GM12891 (cell line): Measurements from ENCODE around the gene RETN.
A peak's percentile ranks its signal among the peaks of the same experiment; 100 is the strongest.

ENCODE experiments used
- DNase-seq: peaks from one replicate; pipeline ENCODE4 v3.0.0; 2011; ENCODE audit warnings: low spot score; ENCODE audit not compliant: insufficient read length
- FAIRE-seq: peaks from 2 replicates; lab custom pipeline; 2011; peaks lifted over from hg19 to GRCh38; lab: Jason Lieb, UNC
- PAX5 ChIP-seq: IDR thresholded peaks from 2 replicates; pipeline ENCODE4 v1.6.1; 2011; ENCODE audit warnings: low read length, moderate library complexity, mild to moderate bottlenecking; ENCODE audit not compliant: insufficient read depth, severe bottlenecking
- POLR2A ChIP-seq: IDR thresholded peaks from 2 replicates; pipeline ENCODE4 v1.6.1; 2011; ENCODE audit warnings: low read depth, low read length, control low read depth
- POLR2AphosphoS5 ChIP-seq: IDR thresholded peaks from 2 replicates; pipeline ENCODE4 v1.6.1; 2011; ENCODE audit warnings: low read depth, low read length, control low read depth
- POU2F2 ChIP-seq: IDR thresholded peaks from 2 replicates; pipeline ENCODE4 v1.6.1; 2011; ENCODE audit warnings: low read depth, mild to moderate bottlenecking, control low read depth, low read length, moderate library complexity
- SPI1 ChIP-seq: IDR thresholded peaks from 2 replicates; pipeline ENCODE4 v1.6.1; 2011; ENCODE audit warnings: low read depth, low read length, control low read depth
- TAF1 ChIP-seq: IDR thresholded peaks from 2 replicates; pipeline ENCODE4 v1.6.1; 2011; ENCODE audit warnings: low read depth, low read length, control low read depth

Gene RETN

DNA sequence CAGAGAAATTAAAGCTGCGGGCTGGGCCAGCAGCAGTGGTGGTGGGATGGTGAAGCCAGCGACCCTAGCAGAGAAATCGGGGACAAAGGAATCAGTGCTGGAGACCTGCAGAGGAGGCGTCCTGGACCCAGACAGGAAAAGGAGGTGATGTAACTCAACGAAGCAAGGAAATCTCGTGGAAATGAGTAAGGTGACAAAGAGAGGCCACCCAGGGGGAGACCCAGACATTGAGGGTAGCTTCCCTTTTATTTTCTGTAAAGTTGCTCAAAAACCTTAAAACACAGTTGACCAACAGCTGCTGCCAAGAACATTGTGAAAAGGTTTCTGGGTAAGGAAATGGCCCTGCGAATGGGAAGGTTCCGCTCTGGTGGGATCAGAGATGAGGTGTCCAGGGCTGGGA lies 13.3 kb upstream of the RETN start:
- FAIRE-seq (no peak), DNase-seq (no peak)
- no peak for TF ChIP-seq POU2F2
- no peak for TF ChIP-seq POLR2AphosphoS5
- no peak for TF ChIP-seq POLR2A
- TF ChIP-seq PAX5, result no peak
- no peak for TF ChIP-seq SPI1
- TF ChIP-seq TAF1, result no peak

DNA sequence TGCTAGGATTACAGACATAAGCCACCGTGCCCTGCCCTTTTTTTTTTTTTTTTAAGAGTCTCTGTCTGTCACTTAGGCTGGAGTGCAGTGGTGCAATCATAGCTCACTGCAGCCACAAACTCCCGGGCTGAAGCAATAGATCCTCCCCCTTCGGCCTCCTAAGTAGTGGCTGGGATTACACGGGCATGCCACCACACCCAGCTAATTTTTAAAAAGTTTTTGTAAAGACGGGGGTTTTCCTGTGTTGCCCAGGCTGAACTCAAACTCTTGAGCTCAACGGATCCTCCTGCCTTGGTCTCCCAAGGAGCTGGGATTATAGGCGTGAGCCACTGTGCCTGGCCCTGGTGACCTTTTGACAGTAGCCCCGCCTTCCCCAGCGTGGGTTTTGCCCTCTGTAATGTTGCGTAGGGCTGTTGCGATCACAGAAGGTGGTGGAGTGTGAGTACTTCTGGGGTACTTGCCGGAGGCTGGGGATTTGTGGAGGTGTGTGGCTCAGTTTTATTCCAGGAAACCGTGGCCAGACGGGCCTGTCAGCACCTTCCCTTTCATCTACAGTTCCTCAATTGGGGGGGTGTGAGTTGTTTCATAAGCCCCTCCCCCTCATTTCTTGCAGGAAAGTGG lies 11.6 kb upstream of the RETN start:
- no peak for FAIRE-seq
- no peak for DNase-seq
- TF ChIP-seq PAX5 (no peak), SPI1 (peak; percentile 45; the same call in 1 of the 2 replicates)

DNA sequence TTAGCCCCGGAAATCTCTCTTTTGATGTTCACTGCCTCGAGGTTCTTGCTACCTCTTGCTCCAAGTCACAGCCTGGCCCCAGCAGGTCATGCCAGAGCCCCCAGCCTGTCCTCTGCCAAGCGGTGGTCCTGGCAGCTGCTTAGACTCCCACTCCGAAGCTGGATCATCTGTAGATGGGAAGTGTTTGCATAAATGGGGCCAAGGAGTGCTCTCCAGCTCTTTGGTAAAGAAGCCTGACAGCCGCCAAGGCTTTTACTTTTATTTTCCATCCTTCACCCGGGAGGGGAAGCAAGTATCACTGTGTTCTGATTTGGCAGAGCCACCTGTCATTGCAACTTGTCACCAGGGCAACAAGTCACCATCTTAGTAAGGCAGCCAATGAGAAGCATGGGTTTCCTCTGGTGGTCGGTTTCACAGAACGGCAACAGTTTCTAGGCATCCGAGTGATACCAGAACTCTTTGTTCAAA lies 10.6 kb upstream of the RETN start:
- TF ChIP-seq POLR2AphosphoS5, result no peak
- FAIRE-seq, result peak; percentile 90
- DNase-seq, result peak; percentile 92

DNA sequence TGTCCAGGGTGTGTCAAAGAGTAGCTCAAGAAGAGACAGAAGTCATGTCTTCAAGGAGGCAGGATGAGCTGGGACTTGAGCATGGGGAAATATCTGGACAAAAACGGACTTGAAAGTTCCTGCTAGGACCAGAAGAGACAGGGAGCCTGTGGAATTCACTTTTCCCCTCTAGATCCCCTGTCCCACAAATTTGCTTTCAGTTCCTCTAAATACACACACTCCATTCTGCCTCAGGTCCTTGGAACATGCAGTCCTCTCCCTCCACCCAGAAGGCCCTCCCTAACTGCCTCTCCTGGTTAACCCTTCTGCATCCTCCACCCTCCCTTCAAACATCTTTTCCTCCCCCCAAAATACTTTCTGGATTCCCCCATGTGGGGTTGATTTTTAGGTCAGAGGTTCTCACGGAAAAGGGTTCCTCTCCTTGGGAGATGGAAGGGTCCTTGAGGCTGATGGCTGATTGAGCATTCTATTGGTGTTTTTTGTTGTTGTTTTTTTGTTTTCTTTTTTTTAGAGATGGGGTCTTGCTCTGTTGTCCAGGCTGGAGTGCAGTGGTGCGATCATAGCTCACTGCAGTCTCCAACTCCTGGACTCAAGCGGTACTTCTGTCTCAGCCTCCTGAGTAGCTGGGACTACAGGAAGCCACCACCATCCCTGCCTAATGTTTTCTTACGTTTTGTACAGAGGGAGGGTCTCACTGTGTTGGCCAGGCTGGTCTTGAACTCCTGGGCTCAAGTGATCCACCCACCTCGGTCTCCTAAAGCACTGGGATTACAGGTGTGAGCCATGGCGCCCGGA lies 6.9 kb upstream of the RETN start:
- DNase-seq, result no peak
- TF ChIP-seq POU2F2 (no peak), SPI1 (peak; percentile 56)
- FAIRE-seq, result no peak

DNA sequence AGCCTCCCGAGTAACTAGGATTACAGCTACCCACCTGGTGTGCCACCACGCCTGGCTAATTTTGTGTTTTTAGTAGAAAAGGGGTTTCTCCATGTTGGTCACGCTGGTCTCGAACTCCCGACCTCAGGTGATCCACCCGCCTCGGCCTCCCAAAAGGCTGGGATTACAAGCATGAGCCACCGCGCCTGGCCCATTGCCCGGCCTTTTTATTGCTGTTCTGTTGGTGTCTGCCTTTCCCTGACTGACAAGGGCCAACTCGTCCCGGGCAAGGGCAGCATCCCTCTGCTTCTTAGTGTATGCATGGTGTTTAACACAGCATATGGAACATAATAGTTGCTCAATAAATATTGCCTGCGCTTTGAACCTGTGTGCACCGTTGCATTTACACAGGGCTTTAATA lies 6.2 kb upstream of the RETN start:
- TF ChIP-seq POU2F2, result no peak
- TF ChIP-seq PAX5, result no peak
- no peak for TF ChIP-seq POLR2AphosphoS5
- TF ChIP-seq POLR2A, result no peak
- no peak for TF ChIP-seq SPI1
- no peak for TF ChIP-seq TAF1
- no peak for DNase-seq
- no peak for FAIRE-seq

DNA sequence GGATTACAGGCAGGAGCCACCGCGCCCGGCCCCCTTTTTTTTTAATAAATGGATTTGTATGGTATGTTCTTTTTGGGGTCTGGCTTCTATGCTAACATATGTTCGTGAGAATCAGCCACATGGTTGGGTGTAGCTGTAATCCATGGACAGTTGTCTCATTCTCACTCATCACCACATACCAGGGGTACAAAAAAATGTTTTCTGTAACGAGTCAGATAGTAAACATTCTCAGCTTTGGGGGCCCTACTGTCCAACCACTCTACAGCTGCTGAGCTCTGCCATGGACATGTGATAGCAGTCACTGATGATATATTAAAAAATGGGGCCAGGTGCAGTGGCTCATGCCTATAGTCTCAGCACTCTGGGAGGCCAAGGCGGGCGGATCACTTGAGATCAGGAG lies 5.1 kb upstream of the RETN start:
- FAIRE-seq (no peak), DNase-seq (no peak)
- TF ChIP-seq POLR2A, result no peak
- TF ChIP-seq POLR2AphosphoS5, result no peak
- TF ChIP-seq POU2F2, result no peak
- TF ChIP-seq SPI1, result no peak
- TF ChIP-seq PAX5, result no peak

DNA sequence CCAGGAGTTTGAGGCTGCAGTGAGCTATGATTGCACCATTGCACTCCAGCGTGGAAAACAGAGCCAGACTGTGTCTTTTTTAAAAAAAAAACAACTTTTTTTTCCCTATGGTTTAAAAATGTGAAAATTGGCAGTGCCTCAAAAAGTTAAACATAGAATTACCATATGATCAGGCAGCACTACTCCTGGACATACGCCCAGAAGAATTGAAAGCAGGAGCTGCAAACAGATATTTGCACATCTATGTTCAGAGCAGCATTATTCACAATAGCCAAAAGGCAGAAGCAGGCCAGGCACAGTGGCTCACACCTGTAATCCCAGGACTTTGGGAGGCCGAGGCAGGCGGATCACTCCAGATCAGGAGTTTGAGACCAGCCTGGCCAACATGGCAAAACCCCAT lies 3.8 kb upstream of the RETN start:
- FAIRE-seq, result no peak
- no peak for DNase-seq
- no peak for TF ChIP-seq PAX5
- TF ChIP-seq POLR2A, result no peak
- TF ChIP-seq SPI1, result no peak
- no peak for TF ChIP-seq POU2F2
- TF ChIP-seq POLR2AphosphoS5, result no peak
- TF ChIP-seq TAF1, result no peak

DNA sequence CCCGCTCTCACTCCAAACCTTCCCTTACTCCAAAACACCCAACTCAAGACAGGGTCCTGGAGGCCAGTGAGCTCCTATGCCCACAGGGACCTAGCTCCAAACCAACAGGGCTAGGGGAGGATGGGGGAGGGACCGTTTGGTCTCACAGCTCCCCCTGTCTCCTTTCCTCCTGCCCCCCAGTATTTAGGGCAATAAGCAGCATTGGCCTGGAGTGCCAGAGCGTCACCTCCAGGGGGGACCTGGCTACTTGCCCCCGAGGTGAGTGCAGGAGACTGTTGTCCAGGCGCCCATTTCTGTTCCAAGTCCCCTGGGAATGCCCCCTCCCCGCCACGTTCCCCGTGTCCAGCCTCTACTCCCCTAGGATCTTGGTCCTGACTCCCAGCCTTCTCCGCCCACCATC lies 792 bp downstream of the RETN start:
- DNase-seq (no peak), FAIRE-seq (no peak)
- TF ChIP-seq POU2F2 (no peak), TAF1 (no peak), POLR2AphosphoS5 (no peak), SPI1 (no peak), PAX5 (no peak), POLR2A (no peak)

DNA sequence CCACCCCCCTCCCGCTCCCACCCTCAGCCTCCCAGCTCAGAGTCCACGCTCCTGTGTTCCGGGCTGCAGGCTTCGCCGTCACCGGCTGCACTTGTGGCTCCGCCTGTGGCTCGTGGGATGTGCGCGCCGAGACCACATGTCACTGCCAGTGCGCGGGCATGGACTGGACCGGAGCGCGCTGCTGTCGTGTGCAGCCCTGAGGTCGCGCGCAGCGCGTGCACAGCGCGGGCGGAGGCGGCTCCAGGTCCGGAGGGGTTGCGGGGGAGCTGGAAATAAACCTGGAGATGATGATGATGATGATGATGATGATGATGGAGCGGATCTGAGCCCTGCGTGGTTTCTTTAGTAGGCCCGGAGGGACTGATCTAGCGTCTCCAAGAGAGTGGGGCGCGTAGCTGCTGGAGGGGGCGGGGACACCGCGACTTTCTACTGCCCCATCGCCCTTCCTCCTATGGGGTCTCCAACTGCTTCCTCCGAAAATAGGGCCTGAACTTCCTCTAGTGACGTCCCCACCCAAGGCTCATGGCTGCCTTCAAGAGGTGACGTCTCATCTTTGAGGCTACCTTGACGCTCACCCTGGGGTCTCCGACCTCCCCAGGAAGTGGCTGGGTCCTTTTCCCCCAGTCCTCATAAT lies 1.4 kb downstream of the RETN start:
- TF ChIP-seq PAX5 (no peak), POU2F2 (no peak), POLR2A (no peak), TAF1 (no peak), POLR2AphosphoS5 (no peak), SPI1 (no peak)
- DNase-seq, result no peak
- no peak for FAIRE-seq

DNA sequence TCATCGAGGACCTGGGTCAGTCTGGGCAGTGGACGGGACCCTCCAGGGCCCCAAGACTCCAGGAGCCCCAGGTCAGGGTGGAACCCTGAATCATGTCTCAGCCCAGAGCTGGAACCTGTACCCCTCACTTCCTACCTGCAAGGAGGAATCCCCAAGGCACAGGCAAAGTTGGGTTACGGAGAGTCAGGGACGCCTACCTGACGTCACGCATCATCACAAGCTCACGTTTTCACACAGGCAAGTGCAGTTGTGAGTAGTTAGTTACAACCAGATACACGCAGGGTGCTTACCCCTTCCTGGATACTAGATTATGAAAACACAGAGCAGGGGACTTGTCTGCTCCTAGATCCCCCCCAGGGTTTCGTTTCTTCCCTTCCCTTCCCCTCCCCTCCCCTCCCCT lies 1.9 kb downstream of the RETN start:
- DNase-seq (no peak), FAIRE-seq (no peak)
- no peak for TF ChIP-seq PAX5
- TF ChIP-seq POLR2AphosphoS5, result no peak
